ENCODE measurements around the gene GRM7.

GRM7 gene

GRCh38 chr3:7498715-7499114 lies 637.8 kb downstream of the GRM7 start (continued):
- no peak for TF ChIP-seq KLF16 (tag by site-specific recombination; IDR thresholded peaks at IDR 0.05)
- no peak for TF ChIP-seq ZNF513 (tag by site-specific recombination; IDR thresholded peaks at IDR 0.05)
- no peak for TF ChIP-seq TCF7L2 (IDR thresholded peaks at IDR 0.05; ENCODE audit: borderline replicate concordance, low read depth, low read length)
- TF ChIP-seq ZNF704 (tag by site-specific recombination; IDR thresholded peaks at IDR 0.05): no peak

GRCh38 chr3:7503431-7503830 lies 642.5 kb downstream of the GRM7 start:
- no peaks in the 10 kb centered on the region for H3K9me3 ChIP-seq (ENCODE audit: control insufficient read depth, insufficient read depth, low read depth, low read length)
- H3K36me3 ChIP-seq (ENCODE audit: control insufficient read depth in 2 of 2, insufficient read depth in 1 of 2, low read length in 2 of 2): no peaks in the 10 kb centered on the region
- CTCF ChIA-PET: no interaction called here
- H3K4me3 ChIP-seq (ENCODE audit: low read depth, low read length): no peak overlapping the region
- POLR2A ChIA-PET: no interaction called here
- no peaks in the 10 kb centered on the region for H3K4me1 ChIP-seq (ENCODE audit: control insufficient read depth, insufficient read depth, low read length)
- no peak for TF ChIP-seq ZNF174 (tag by site-specific recombination; IDR thresholded peaks at IDR 0.05)
- no peak for TF ChIP-seq KLF7 (tag by site-specific recombination; IDR thresholded peaks at IDR 0.05; ENCODE audit: borderline replicate concordance)
- TF ChIP-seq ZSCAN30 (tag by site-specific recombination; IDR thresholded peaks at IDR 0.05): no peak
- no peak for TF ChIP-seq SCRT1 (tag by site-specific recombination; IDR thresholded peaks at IDR 0.05; ENCODE audit: borderline replicate concordance)
- no peak for TF ChIP-seq ZNF140 (tag by site-specific recombination; IDR thresholded peaks at IDR 0.05)
- TF ChIP-seq ZNF561 (tag by site-specific recombination; IDR thresholded peaks at IDR 0.05; ENCODE audit: borderline replicate concordance): no peak
- no peak for TF ChIP-seq ZNF274 (IDR thresholded peaks at IDR 0.05; ENCODE audit: low read length)
- TF ChIP-seq ZNF274 (tag by site-specific recombination; IDR thresholded peaks at IDR 0.05; ENCODE audit: borderline replicate concordance): no peak
- TF ChIP-seq RBAK (tag by site-specific recombination; IDR thresholded peaks at IDR 0.05): no peak
- TF ChIP-seq ZNF19 (tag by site-specific recombination; IDR thresholded peaks at IDR 0.05; ENCODE audit: low read depth): no peak
- no peak for TF ChIP-seq ZNF510 (tag by site-specific recombination; IDR thresholded peaks at IDR 0.05; ENCODE audit: insufficient replicate concordance)
- TF ChIP-seq ZNF626 (tag by site-specific recombination; IDR thresholded peaks at IDR 0.05): no peak
- TF ChIP-seq ZNF580 (tag by site-specific recombination; IDR thresholded peaks at IDR 0.05): no peak
- no peak for TF ChIP-seq ZBTB17 (tag by site-specific recombination; IDR thresholded peaks at IDR 0.05)
- no peak for TF ChIP-seq YY2 (tag by site-specific recombination; IDR thresholded peaks at IDR 0.05)
- no peak for TF ChIP-seq ZNF514 (tag by site-specific recombination; IDR thresholded peaks at IDR 0.05)
- H3K27ac ChIP-seq (ENCODE audit: extremely low read depth, low read depth, low read length): no peak overlapping the region

- CTCF ChIA-PET: no interaction called here
- no peaks in the 10 kb centered on the region for H3K36me3 ChIP-seq (ENCODE audit: control insufficient read depth in 2 of 2, insufficient read depth in 1 of 2, low read length in 2 of 2)
- H3K4me3 ChIP-seq (ENCODE audit: low read depth, low read length): no peak overlapping the region
- H3K27ac ChIP-seq (ENCODE audit: extremely low read depth, low read depth, low read length): no peak overlapping the region
- H3K4me1 ChIP-seq (ENCODE audit: control insufficient read depth, insufficient read depth, low read length): no peaks in the 10 kb centered on the region
- POLR2A ChIA-PET: no interaction called here
- H3K9me3 ChIP-seq (ENCODE audit: control insufficient read depth, insufficient read depth, low read depth, low read length): no peaks in the 10 kb centered on the region
- no peak for TF ChIP-seq ZNF157 (tag by site-specific recombination; IDR thresholded peaks at IDR 0.05)
- no peak for TF ChIP-seq PRDM1 (tag by site-specific recombination; IDR thresholded peaks at IDR 0.05)
- TF ChIP-seq ZNF529 (tag by site-specific recombination; IDR thresholded peaks at IDR 0.05; ENCODE audit: insufficient replicate concordance): no peak
- TF ChIP-seq ZNF670 (tag by site-specific recombination; IDR thresholded peaks at IDR 0.05; ENCODE audit: low read depth): no peak
- TF ChIP-seq SETDB1 (IDR thresholded peaks at IDR 0.05; ENCODE audit: insufficient read length, low read length): no peak
- no peak for TF ChIP-seq ZNF114 (tag by site-specific recombination; IDR thresholded peaks at IDR 0.05)
- TF ChIP-seq ZNF239 (tag by site-specific recombination; IDR thresholded peaks at IDR 0.05): no peak
- no peak for TF ChIP-seq ZNF510 (tag by site-specific recombination; IDR thresholded peaks at IDR 0.05; ENCODE audit: insufficient replicate concordance)
- TF ChIP-seq ZBTB11 (tag by site-specific recombination; conservative IDR thresholded peaks at IDR 0.05; ENCODE audit: low read depth): no peak
- TF ChIP-seq SCRT2 (tag by site-specific recombination; IDR thresholded peaks at IDR 0.05): no peak
These were observed 644.2 kb downstream of the GRM7 start for GRCh38 chr3:7504886-7505775.
